K562 (cell line): Measurements from ENCODE around the gene MYO18A. TPM values are rescaled to one million over a fixed set of nuclear protein-coding genes. Genes with fewer than 3 reads are reported as not detected.

Source experiments
- ADNP ChIP-seq: fragments of 200-800 bp; sonication (Bioruptor generic); IDR thresholded peaks from 2 replicates; pipeline ENCODE4 v1.6.1; 2016; ENCODE audit warnings: missing genetic modification characterization, missing compliant biosample characterization
- CBFB ChIP-seq: sonication (generic); formaldehyde crosslinking; IDR thresholded peaks from 2 replicates; pipeline ENCODE4 v1.4.0; 2020; ENCODE audit warnings: mild to moderate bottlenecking, missing genetic modification reagents
- CHD7 ChIP-seq: fragments of 200-600 bp; sonication (generic); IDR thresholded peaks from one replicate; pipeline ENCODE4 v1.6.1; 2012; ENCODE audit warnings: mild to moderate bottlenecking, low read depth, low read length, inconsistent platforms
- DNMT1 ChIP-seq: fragments of 450-650 bp; IDR thresholded peaks from 2 replicates; pipeline ENCODE4 v1.6.1; 2016; ENCODE audit warnings: antibody characterized with exemption, mild to moderate bottlenecking
- IFI16 ChIP-seq: fragments of 250-450 bp; sonication (Bioruptor Pico); IDR thresholded peaks from 2 replicates; pipeline ENCODE4 v2.1.2; 2022; ENCODE audit warnings: mild to moderate bottlenecking, inconsistent platforms
- JUND ChIP-seq, 2 experiments: IDR thresholded peaks; 2 replicates in 1 of 2; 3 replicates in 1 of 2; pipeline ENCODE4 v1.6.1; 2011; ENCODE audit warnings: borderline replicate concordance in 2 of 2, low read depth in 2 of 2, low read length in 2 of 2, improper control_type of control experiment in 1 of 2, missing biosample characterization in 1 of 2, missing genetic modification characterization in 1 of 2, missing genetic modification reagents in 1 of 2
- KDM4B ChIP-seq, 2 experiments: fragments of 450-650 bp in 1 of 2; sonication (generic) in 1 of 2; IDR thresholded peaks; 2 replicates each; pipeline ENCODE4 v1.6.1; 2016 to 2017; ENCODE audit warnings: borderline replicate concordance in 2 of 2, antibody characterized with exemption in 1 of 2, low read depth in 1 of 2, mild to moderate bottlenecking in 1 of 2
- KLF1 ChIP-seq: fragments of 450-650 bp; IDR thresholded peaks from 2 replicates; pipeline ENCODE4 v1.6.1; 2016; ENCODE audit warnings: missing genetic modification characterization, missing compliant biosample characterization
- MAFF ChIP-seq: IDR thresholded peaks from 2 replicates; pipeline ENCODE4 v1.6.1; 2012; ENCODE audit warnings: low read length, improper control_type of control experiment
- NR1H2 ChIP-seq: sonication (generic); formaldehyde crosslinking; IDR thresholded peaks from 2 replicates; pipeline ENCODE4 v1.4.0; 2020; ENCODE audit warnings: mild to moderate bottlenecking, missing genetic modification reagents
- RBBP5 ChIP-seq: fragments of 200-600 bp; sonication (generic); IDR thresholded peaks from 2 replicates; pipeline ENCODE4 v1.6.1; 2012; ENCODE audit warnings: borderline replicate concordance, mild to moderate bottlenecking, low read length, control low read depth, inconsistent platforms; ENCODE audit not compliant: insufficient read depth, poor library complexity, severe bottlenecking
- SMARCC2 ChIP-seq: fragments of 450-650 bp; IDR thresholded peaks from 2 replicates; pipeline ENCODE4 v1.6.1; 2017; ENCODE audit warnings: antibody characterized with exemption, moderate library complexity, mild to moderate bottlenecking, low read depth
- THAP7 ChIP-seq: fragments of 250-450 bp; sonication (Bioruptor Pico); IDR thresholded peaks from 2 replicates; pipeline ENCODE4 v1.5.0; 2021
- USF2 ChIP-seq: sonication (generic); formaldehyde crosslinking; IDR thresholded peaks from 2 replicates; pipeline ENCODE4 v1.5.0; 2020; ENCODE audit warnings: missing genetic modification reagents
- ZNF75A ChIP-seq: fragments of 450-650 bp; formaldehyde crosslinking; IDR thresholded peaks from 2 replicates; pipeline ENCODE4 v1.4.0; 2020; ENCODE audit warnings: mild to moderate bottlenecking
- polyA plus RNA-seq, 8 experiments: library from polyadenylated mRNA; depleted of rRNA in 4 of 8; stranded (reverse) in 5 of 8; unstranded in 3 of 8; fragments of >200 nt; fragmentation: Nextera tagmentation in 2 of 8; fragmentation: Illumina TruSeq in 1 of 8; extraction: Ambion mirVana in 2 of 8; extraction: Trizol in 1 of 8; gene quantifications; 2 replicates each; pipeline versions ENCODE4 v1.2.1 to v1.2.3, GENCODE V29; 2011 to 2014; ENCODE audit warnings: inconsistent platforms in 1 of 8, missing spikeins in 1 of 8
- total RNA-seq, 7 experiments: library from RNA; depleted of rRNA in 6 of 7; stranded (reverse); fragments of >200 nt in 6 of 7; fragmentation: Illumina TruSeq in 2 of 7; extraction: Trizol in 2 of 7; gene quantifications; 2 replicates each; pipeline versions ENCODE4 v1.2.1 to v1.2.3, GENCODE V29; 2011 to 2021; ENCODE audit warnings: low replicate concordance in 1 of 7

The MYO18A gene
- total and polyA plus RNA-seq, 9 of the 15 experiments (the other 6 are each of a cell fraction or from before 2014, with no cell fraction given), result 2.5 to 65.4 (median 17.1) TPM

- TF ChIP-seq SMARCC2 (no peak), DNMT1 (no peak), NR1H2 (CRISPR knock-in tag) (no peak), CBFB (CRISPR knock-in tag) (no peak), RBBP5 (no peak), ZNF75A (no peak), THAP7 (CRISPR knock-in tag) (no peak), KLF1 (tag) (peak; percentile 58; the same call in 1 of the 2 replicates), ADNP (tag) (no peak), MAFF (no peak), KDM4B (IDR thresholded peaks at IDR 0.05; ENCODE audit: borderline replicate concordance in 2 of 2, low read depth in 1 of 2) (0 out of 4 replicates have a peak, but pooled peaks of 1 of the 2 experiments have one; percentile 33), IFI16 (no peak), JUND (IDR thresholded peaks at IDR 0.05; ENCODE audit: borderline replicate concordance, low read depth, low read length) (peak; percentile 55; the same call in 1 of the 2 replicates), JUND (tag; IDR thresholded peaks at IDR 0.05; ENCODE audit: borderline replicate concordance, low read depth, low read length) (peak; percentile 3; the same call in 1 of the 3 replicates), USF2 (CRISPR knock-in tag) (no peak), CHD7 (no peak)
Observed at GRCh38 chr17:29148790-29149430, 31.3 kb downstream of the MYO18A start (continued).
